Chondrocyte (in vitro differentiated cells): ENCODE measurements around the gene EVI5. TPM values are rescaled to one million over a fixed set of nuclear protein-coding genes. Genes with fewer than 3 reads are reported as not detected.

Experiments used
- DNase-seq: peaks from one replicate; pipeline ENCODE4 v3.0.0; 2021; ENCODE audit warnings: mixed read lengths, low spot score
- H3K27ac Mint-ChIP-seq: one replicate; pipeline ENCODE4 v1.8.0; 2021; ENCODE audit warnings: mild to moderate bottlenecking, moderate library complexity, mixed read lengths; ENCODE audit not compliant: unreplicated experiment
- H3K27me3 Mint-ChIP-seq: 2 replicates; pipeline ENCODE4 v1.8.0; 2021; ENCODE audit warnings: low read depth, mixed read lengths
- H3K36me3 Mint-ChIP-seq: 2 replicates; pipeline ENCODE4 v1.8.0; 2021; ENCODE audit warnings: low read depth, mixed read lengths
- H3K4me1 Mint-ChIP-seq: 2 replicates; pipeline ENCODE4 v1.8.0; 2021; ENCODE audit warnings: low read depth, mild to moderate bottlenecking, mixed read lengths
- H3K4me3 Mint-ChIP-seq: one replicate; pipeline ENCODE4 v1.8.0; 2021; ENCODE audit warnings: mild to moderate bottlenecking, moderate library complexity, mixed read lengths; ENCODE audit not compliant: unreplicated experiment
- H3K9me3 Mint-ChIP-seq: 2 replicates; pipeline ENCODE4 v1.8.0; 2021; ENCODE audit warnings: low read depth, mixed read lengths
- CTCF ChIP-seq: fragments of 200-600 bp; sonication (generic); IDR thresholded peaks from 2 replicates; pipeline ENCODE4 v1.5.0; 2021; ENCODE audit warnings: antibody characterized with exemption, mild to moderate bottlenecking, moderate library complexity
- total RNA-seq: library from RNA; stranded (reverse); gene quantifications from 3 replicates; pipeline ENCODE4 v1.2.1, GENCODE V29; 2021

The EVI5 gene
- total RNA-seq, 1 donor from 2014 or later, result 66.8 TPM

- H3K36me3 Mint-ChIP-seq, result no peaks in the 10 kb centered on the region
- no peak overlapping the region for H3K27ac Mint-ChIP-seq
- DNase-seq, result no peak
- TF ChIP-seq CTCF, result peak; percentile 78
- H3K4me3 Mint-ChIP-seq, result no peak overlapping the region
- H3K9me3 Mint-ChIP-seq, result no peaks in the 10 kb centered on the region
- H3K27me3 Mint-ChIP-seq, result no peaks in the 10 kb centered on the region
- peaks cover 2% of the 10 kb centered on the region for H3K4me1 Mint-ChIP-seq
Measured at GRCh38 chr1:92817986-92818764, 33.3 kb upstream of the EVI5 start.

DNA sequence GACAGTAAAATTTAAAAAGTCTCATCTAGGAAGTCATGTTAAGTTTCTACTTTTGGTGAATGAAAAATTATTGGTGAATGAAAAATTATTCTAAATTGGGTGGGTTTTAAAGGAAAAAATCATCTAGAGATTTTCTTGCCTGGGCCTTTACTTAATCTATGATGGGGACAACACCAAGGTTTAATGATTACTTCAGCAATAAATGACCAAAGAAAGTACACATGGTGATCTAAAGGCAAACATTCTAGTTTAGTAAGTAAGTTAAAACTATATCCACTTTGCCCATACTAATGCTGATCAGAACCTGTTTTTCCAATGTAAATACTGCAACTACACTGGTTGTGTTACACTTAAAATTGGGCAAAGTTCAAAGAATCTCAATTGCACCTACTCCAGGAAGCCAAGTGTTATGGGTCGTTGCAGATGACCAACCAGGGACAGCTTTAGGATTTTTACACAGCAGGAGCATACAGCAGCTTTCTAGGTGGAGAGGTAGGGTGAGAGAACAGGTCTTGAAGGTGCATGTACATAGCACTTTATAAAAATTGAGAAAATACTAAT, 32.3 kb upstream of the EVI5 start:
- Mint-ChIP-seq H3K27ac (no peak overlapping the region), H3K27me3 (peaks cover 2% of the 10 kb centered on the region), H3K4me3 (no peak overlapping the region), H3K4me1 (no peaks in the 10 kb centered on the region), H3K36me3 (no peaks in the 10 kb centered on the region), H3K9me3 (no peaks in the 10 kb centered on the region)
- TF ChIP-seq CTCF, result no peak
- DNase-seq, result no peak

- Mint-ChIP-seq H3K4me1 (no peaks in the 10 kb centered on the region), H3K4me3 (no peak overlapping the region), H3K27ac (no peak overlapping the region)
Measured at GRCh38 chr1:92816732-92817131, 31.8 kb upstream of the EVI5 start.

DNA sequence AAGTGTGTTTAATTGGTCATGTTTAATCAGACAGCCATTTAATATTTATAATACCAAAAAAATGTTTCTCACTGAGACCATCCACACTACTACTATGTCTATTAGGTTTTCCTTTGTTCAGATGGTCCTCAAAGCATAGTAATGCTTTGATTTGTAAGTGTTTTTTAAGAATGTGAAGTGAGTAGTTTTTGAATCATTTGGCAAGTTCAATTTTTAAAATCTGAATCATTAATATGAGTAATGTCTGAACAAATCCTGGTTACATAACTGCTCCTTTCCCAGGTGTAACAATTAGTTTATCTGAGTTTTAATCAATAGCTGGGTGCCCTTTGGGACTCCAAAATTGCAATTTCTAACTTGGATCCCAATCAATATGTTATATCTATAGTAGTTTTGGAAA, 23.5 kb upstream of the EVI5 start:
- DNase-seq, result no peak
- TF ChIP-seq CTCF, result no peak
- Mint-ChIP-seq H3K9me3 (no peaks in the 10 kb centered on the region), H3K36me3 (no peaks in the 10 kb centered on the region), H3K27ac (no peak overlapping the region), H3K4me3 (no peak overlapping the region), H3K4me1 (peaks cover 17% of the 10 kb centered on the region), H3K27me3 (peaks cover 2% of the 10 kb centered on the region)

More at GRCh38 chr1:92816732-92817131, 31.8 kb upstream of the EVI5 start:
- Mint-ChIP-seq H3K9me3 (no peaks in the 10 kb centered on the region), H3K36me3 (no peaks in the 10 kb centered on the region), H3K27me3 (peaks cover 2% of the 10 kb centered on the region)
- DNase-seq, result no peak
- TF ChIP-seq CTCF, result no peak

DNA sequence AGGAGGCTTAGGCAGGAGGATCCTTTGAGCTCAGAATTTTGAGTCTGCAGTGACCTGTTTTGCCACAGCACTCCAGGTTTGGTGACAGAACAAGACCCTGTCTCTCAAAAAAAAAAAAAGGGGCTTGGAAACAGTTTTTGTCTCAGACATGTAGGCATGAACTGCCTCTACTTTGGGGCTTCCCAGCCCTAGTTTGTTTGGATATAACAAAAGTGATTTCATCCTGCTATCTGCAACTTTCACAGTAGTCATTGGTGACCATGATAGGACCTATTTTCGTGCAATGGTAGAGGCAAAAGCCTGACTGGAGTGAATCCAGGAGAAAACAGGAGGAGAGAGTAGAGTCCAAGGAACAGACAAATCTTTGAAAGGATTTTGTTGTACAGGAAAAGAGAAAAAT, 20.3 kb upstream of the EVI5 start:
- H3K4me3 Mint-ChIP-seq, result no peak overlapping the region
- no peak for TF ChIP-seq CTCF
- H3K27me3 Mint-ChIP-seq, result no peaks in the 10 kb centered on the region
- peak overlapping the region; percentile 94 for H3K27ac Mint-ChIP-seq
- no peaks in the 10 kb centered on the region for H3K9me3 Mint-ChIP-seq
- H3K36me3 Mint-ChIP-seq, result no peaks in the 10 kb centered on the region
- DNase-seq, result no peak
- peaks cover 17% of the 10 kb centered on the region for H3K4me1 Mint-ChIP-seq
